Transverse colon (tissue), 3 donors: ENCODE data around the gene SDR39U1.

Source experiments
- EP300 ChIP-seq: sonication (generic); formaldehyde crosslinking; IDR thresholded peaks from one replicate; pipeline ENCODE4 v1.6.1; 2017; ENCODE audit warnings: antibody characterized with exemption, low read depth
- POLR2AphosphoS5 ChIP-seq, 3 donors: sonication (generic); formaldehyde crosslinking; IDR thresholded peaks; one replicate each; pipeline ENCODE4 v1.6.1; 2016; ENCODE audit warnings: antibody characterized with exemption in 3 of 3

GRCh38 chr14:24439830-24440605 is 2.6 kb downstream of the SDR39U1 start:
- TF ChIP-seq POLR2AphosphoS5 (IDR thresholded peaks at IDR 0.05) (peak in 1 of 3 donors; percentile 35), EP300 (no peak)
